ENCODE measurements around the gene ALAS2.

DNA sequence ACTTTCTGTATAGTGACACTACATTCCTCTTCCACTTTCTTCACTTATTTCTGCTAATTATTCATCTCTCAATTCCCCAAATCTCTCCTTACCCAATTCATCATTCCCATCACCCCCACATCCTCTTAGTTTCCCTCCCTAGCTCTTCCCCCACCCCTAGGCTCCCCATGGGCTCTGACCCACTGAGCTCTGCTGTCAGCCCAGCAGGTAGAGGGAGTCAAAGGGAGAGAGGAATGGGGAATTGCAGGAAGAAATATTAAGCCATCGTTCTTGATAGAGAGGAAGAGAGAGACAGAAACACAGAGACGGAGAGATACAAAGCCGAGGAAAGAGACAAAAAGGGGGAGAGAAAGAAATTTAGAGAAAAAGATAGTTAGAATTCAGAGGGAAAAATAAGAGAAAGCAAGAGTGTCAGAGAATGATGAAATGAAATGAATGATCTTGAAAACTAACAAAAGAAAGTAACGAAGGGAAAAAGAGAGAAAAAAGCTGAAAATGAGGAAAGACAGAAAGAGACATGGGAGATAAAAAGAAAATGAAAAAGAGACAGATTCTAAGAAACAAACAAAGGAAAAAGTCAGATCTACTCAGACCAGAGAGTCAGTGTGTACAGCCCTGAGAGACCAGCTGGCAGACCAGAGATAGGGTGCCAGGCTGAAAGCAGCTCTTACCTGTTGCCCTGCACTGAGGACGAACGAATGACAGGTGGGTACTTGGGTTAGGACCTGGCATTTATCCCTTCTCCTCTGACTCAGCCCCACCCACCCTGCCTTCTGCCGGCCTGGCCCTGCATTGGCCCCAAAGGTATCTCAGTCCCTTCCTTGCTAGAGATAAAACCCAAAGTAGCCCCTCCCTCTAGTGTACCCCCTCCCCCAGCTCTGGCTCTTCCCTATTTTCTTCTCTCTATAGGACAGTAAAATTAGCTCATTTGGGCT is at the start of gene ALAS2:
- TF ChIP-seq, protein P1, sequence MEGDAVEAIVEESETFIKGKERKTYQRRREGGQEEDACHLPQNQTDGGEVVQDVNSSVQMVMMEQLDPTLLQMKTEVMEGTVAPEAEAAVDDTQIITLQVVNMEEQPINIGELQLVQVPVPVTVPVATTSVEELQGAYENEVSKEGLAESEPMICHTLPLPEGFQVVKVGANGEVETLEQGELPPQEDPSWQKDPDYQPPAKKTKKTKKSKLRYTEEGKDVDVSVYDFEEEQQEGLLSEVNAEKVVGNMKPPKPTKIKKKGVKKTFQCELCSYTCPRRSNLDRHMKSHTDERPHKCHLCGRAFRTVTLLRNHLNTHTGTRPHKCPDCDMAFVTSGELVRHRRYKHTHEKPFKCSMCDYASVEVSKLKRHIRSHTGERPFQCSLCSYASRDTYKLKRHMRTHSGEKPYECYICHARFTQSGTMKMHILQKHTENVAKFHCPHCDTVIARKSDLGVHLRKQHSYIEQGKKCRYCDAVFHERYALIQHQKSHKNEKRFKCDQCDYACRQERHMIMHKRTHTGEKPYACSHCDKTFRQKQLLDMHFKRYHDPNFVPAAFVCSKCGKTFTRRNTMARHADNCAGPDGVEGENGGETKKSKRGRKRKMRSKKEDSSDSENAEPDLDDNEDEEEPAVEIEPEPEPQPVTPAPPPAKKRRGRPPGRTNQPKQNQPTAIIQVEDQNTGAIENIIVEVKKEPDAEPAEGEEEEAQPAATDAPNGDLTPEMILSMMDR (IDR thresholded peaks at IDR 0.05; ENCODE audit: insufficient read depth, low read depth, low read length), result no peak
- no peak for TF ChIP-seq EZH2 (IDR thresholded peaks at IDR 0.05; ENCODE audit: insufficient read depth, low read length)

All from astrocyte (in vitro differentiated cells and primary cell).